Colonic mucosa (tissue), 4 donors: ENCODE results near the gene DNM3. TPM values are rescaled to one million over a fixed set of nuclear protein-coding genes. Genes with fewer than 3 reads are reported as not detected.

ENCODE experiments used
- DNase-seq: peaks from one replicate; pipeline ENCODE4 v3.0.0-alpha.2; 2020
- H3K27ac ChIP-seq: fragments of 200-600 bp; one replicate; pipeline ENCODE4 v1.8.0; 2021
- H3K27me3 ChIP-seq: fragments of 200-600 bp; one replicate; pipeline ENCODE4 v1.8.0; 2021
- H3K36me3 ChIP-seq: fragments of 200-600 bp; one replicate; pipeline ENCODE4 v1.8.0; 2021
- H3K4me1 ChIP-seq: fragments of 200-600 bp; one replicate; pipeline ENCODE4 v1.8.0; 2021; ENCODE audit warnings: mild to moderate bottlenecking
- H3K4me3 ChIP-seq: fragments of 200-600 bp; one replicate; pipeline ENCODE4 v1.8.0; 2021
- H3K9ac ChIP-seq, 2 donors: one replicate each; pipeline ENCODE4 v1.7.0; 2013; ENCODE audit warnings: control low read depth in 2 of 2, low read depth in 2 of 2, low read length in 2 of 2
- H3K9me3 ChIP-seq: fragments of 200-600 bp; one replicate; pipeline ENCODE4 v1.8.0; 2021
- intact Hi-C: fragments of 100-400 bp; cut with DNase I; formaldehyde crosslinking; loops from one replicate; pipeline ENCODE4 v1.14.1; 2022
- total RNA-seq, 2 donors: library from RNA; stranded (reverse); fragmentation: NEBNext Ultra II Directional in 1 of 2; extraction: Animal tissue kit (Norgen Biotek cat#: 25700) in 1 of 2; gene quantifications; one replicate each; pipeline ENCODE4 v1.2.1, GENCODE V29; 2021
- TF ChIP-seq, protein P1 (sequence below): fragments of 200-600 bp; IDR thresholded peaks from one replicate; pipeline ENCODE4 v1.8.0; 2022; ENCODE audit warnings: antibody characterized with exemption, mild to moderate bottlenecking
- donor health status: healthy.
- donor health status: DM: no; HTN: no; CAD: no.
- donor health status: DM: no; HTN: no; CAD: no.

DNM3 gene
- total RNA-seq, 2 donors from 2014 or later: 1.7 to 2.6 TPM

DNA sequence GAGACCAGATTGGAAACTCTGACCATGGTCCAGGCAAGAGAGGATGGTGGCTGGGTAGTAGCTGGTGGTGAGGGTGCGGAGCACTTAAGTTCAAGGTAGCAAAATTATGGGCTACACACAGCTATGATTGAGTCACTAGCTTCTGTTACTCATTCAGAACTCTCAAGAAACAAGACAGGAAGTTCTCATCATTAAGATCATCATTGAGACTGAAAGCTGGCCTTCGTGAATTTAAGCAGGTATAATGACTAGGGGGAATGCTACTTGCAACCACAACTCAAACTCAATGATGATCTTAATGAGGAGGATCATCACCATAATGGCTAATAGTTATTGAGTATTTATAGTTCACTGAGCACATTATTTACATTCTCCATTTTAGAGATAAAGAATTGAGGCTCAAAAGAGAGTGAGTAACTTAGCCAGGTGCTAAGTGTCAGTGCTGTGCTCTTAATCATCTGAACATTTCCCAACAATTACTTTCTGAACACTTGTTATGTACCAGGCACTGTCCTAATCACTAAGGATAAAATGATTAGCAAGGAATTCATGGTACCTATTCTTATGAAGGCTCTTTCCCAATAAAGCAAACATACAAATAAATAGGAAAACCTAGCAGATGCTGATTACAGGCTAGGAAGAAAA is 292.9 kb downstream of the DNM3 start:
- intact Hi-C loops: no loop called here
- DNase-seq: no peak

DNA sequence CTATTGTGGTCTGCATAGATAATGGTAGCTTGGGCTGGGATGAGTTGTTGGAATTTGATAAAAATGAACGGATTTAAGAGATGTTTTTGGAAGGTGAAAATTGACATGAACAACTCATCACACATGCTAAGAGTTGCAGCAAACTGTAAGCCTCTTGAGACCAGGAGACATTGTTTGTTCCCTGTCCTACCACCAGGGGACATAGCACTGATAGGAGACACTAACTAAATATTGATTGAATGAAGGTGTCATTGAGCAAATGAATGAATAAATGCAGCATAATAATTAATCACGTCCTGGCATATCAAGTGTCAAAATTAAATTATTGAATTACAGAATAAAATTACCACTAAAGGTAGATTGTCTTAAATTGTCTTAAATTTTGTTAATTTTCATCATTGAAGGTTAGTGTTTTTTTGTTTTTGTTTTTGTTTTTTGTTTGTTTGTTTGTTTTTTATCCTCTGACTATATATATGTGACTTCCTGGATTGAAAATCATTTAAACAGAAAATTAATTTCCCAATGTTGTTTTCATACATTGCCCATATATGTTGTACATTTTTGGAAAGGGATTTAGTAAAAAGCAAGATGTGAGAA is 293.9 kb downstream of the DNM3 start:
- TF ChIP-seq, protein P1, sequence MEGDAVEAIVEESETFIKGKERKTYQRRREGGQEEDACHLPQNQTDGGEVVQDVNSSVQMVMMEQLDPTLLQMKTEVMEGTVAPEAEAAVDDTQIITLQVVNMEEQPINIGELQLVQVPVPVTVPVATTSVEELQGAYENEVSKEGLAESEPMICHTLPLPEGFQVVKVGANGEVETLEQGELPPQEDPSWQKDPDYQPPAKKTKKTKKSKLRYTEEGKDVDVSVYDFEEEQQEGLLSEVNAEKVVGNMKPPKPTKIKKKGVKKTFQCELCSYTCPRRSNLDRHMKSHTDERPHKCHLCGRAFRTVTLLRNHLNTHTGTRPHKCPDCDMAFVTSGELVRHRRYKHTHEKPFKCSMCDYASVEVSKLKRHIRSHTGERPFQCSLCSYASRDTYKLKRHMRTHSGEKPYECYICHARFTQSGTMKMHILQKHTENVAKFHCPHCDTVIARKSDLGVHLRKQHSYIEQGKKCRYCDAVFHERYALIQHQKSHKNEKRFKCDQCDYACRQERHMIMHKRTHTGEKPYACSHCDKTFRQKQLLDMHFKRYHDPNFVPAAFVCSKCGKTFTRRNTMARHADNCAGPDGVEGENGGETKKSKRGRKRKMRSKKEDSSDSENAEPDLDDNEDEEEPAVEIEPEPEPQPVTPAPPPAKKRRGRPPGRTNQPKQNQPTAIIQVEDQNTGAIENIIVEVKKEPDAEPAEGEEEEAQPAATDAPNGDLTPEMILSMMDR: peak; percentile 48
- H3K4me3 ChIP-seq: no peak overlapping the region
- H3K27ac ChIP-seq: no peak overlapping the region
- H3K27me3 ChIP-seq: no peaks in the 10 kb centered on the region
- intact Hi-C loops: loop anchor here (5.0 kb wide), 1 partner anchor 262 kb away; no protein-coding TSS in a partner anchor
- H3K9ac ChIP-seq: no peak overlapping the region
- no peaks in the 10 kb centered on the region for H3K4me1 ChIP-seq
- no peaks in the 10 kb centered on the region for H3K9me3 ChIP-seq
- no peak for DNase-seq
- no peaks in the 10 kb centered on the region for H3K36me3 ChIP-seq

More for the DNA sequence above, 292.9 kb downstream of the DNM3 start:
- H3K27ac ChIP-seq: no peak overlapping the region
- no peaks in the 10 kb centered on the region for H3K4me1 ChIP-seq
- no peaks in the 10 kb centered on the region for H3K27me3 ChIP-seq
- H3K9me3 ChIP-seq: no peaks in the 10 kb centered on the region
- no peaks in the 10 kb centered on the region for H3K36me3 ChIP-seq
- H3K9ac ChIP-seq: no peak overlapping the region
- no peak overlapping the region for H3K4me3 ChIP-seq
- TF ChIP-seq, protein P1: no peak

DNA sequence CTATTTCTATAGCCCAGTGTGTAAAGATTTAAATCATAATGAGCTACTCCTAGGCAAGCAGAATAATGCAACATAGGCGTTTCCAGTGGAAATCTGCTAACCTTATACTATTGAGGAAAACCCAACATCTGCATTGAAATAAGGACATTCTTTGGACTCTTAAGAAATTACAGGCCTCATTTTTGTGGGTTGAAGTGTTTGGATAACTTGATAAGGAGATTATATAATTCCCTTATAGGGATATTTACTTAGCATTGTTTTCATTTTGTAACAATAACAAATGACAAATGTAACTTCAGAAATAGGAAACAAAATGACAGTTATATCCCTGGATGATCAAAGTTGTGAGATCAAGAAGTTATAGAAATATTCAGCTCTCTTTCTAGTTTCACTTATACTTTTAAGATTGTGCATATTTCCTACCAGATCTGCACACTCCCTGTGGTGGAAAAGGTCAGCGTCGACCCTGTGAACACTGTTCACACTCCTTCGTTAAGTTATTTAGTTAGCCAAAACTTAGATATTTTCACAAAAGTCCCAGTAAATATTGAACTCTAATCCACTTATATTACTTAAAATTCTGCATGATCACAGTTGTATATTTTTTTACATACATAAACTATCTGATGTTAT is 294.8 kb downstream of the DNM3 start:
- no peaks in the 10 kb centered on the region for H3K9me3 ChIP-seq
- no peak overlapping the region for H3K4me3 ChIP-seq
- intact Hi-C loops: loop anchor here (5.0 kb wide), 1 partner anchor 261 kb away; no protein-coding TSS in a partner anchor
- H3K27me3 ChIP-seq: no peaks in the 10 kb centered on the region
- no peak overlapping the region for H3K27ac ChIP-seq
- TF ChIP-seq, protein P1: no peak
- no peaks in the 10 kb centered on the region for H3K4me1 ChIP-seq
- no peaks in the 10 kb centered on the region for H3K36me3 ChIP-seq
- no peak overlapping the region for H3K9ac ChIP-seq
- DNase-seq: no peak

DNA sequence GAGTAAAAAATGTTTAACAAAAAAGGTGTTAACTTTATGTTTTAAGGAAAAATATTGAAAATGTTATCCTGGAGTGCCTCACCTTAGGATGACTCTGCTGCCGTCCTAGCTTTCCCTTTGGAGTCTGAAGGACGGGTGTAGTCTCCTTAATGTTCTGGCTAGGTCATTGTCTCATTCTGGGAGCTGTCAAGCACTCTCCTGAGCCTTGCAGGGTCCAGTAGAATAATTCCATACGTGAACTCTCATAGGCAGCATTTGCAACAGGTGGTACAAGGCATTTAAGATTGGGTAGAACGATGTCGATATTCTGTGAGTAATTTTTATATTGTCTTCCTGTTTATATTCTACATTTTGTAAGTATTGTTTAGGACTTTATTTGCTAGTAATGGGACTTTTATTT is 295.6 kb downstream of the DNM3 start:
- H3K4me3 ChIP-seq: no peak overlapping the region
- TF ChIP-seq, protein P1: no peak
- no peak for DNase-seq
- no peak overlapping the region for H3K27ac ChIP-seq
- H3K9me3 ChIP-seq: no peaks in the 10 kb centered on the region
- no peaks in the 10 kb centered on the region for H3K4me1 ChIP-seq
- H3K9ac ChIP-seq: no peak overlapping the region
- intact Hi-C loops: loop anchor here (5.0 kb wide), 1 partner anchor 260 kb away; no protein-coding TSS in a partner anchor
- H3K36me3 ChIP-seq: no peaks in the 10 kb centered on the region
- H3K27me3 ChIP-seq: no peaks in the 10 kb centered on the region

DNA sequence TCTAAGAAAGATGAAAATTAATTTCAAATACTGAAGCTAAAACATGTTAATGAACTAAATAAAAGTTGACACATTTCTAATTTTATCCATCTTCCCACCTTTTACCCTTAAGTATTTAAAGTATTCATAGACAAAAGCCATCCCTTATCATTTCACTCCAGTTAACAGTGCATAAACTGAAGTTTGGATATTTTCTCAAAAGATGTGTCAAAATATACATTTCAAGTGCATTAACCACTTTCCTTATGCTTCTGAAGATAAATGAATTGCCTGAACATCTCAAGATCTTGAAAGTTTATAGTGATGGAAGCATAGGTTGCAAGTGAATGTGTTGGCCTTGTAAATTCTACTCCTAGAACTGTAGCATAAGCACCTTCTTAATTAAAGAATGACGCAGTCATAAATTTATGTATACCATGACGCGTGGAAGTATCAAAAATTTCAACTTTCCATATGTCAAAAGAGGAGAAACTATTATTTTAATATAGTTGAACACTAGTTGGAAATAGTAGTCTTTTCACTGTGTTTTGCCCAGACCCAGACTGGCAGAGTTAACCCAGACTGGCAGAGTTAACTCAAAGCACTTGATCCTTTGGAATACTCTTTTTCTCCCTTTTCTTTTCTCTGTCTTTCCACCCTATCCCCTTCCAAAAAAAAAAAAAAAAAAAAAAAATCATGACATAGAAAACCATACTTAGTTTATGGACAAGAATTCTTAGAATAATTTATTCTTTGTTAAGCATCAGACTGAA is 296.6 kb downstream of the DNM3 start:
- no peak overlapping the region for H3K9ac ChIP-seq
- TF ChIP-seq, protein P1: no peak
- no peaks in the 10 kb centered on the region for H3K9me3 ChIP-seq
- no peak overlapping the region for H3K27ac ChIP-seq
- intact Hi-C loops: loop anchor here (5.0 kb wide), 1 partner anchor 259 kb away; no protein-coding TSS in a partner anchor
- H3K36me3 ChIP-seq: no peaks in the 10 kb centered on the region
- no peak for DNase-seq
- H3K27me3 ChIP-seq: no peaks in the 10 kb centered on the region
- no peak overlapping the region for H3K4me3 ChIP-seq
- no peaks in the 10 kb centered on the region for H3K4me1 ChIP-seq
